Subcutaneous abdominal adipose tissue (tissue), 5 donors: ENCODE data around the gene RPUSD1.
"Not testable (repeated sequence)": the region's sequence is repeated elsewhere in the genome, so short reads cannot be mapped to it uniquely, and the experiment has no call there.

ENCODE experiments used
- H3K27ac ChIP-seq: one replicate; pipeline ENCODE4 v1.7.0; 2013; ENCODE audit warnings: low read depth, mild to moderate bottlenecking, inconsistent platforms, low read length, moderate library complexity
- H3K27me3 ChIP-seq, 5 donors: one replicate each; pipeline ENCODE4 v1.7.0; 2013; ENCODE audit warnings: low read length in 5 of 5, inconsistent platforms in 1 of 5; ENCODE audit not compliant: control insufficient read depth in 5 of 5, insufficient read depth in 4 of 5
- H3K36me3 ChIP-seq, 5 donors: one replicate each; pipeline ENCODE4 v1.7.0; 2013; ENCODE audit warnings: low read length in 5 of 5; ENCODE audit not compliant: control insufficient read depth in 5 of 5, insufficient read depth in 5 of 5
- H3K4me1 ChIP-seq, 5 donors: one replicate each; pipeline ENCODE4 v1.7.0; 2013; ENCODE audit warnings: low read length in 5 of 5, mild to moderate bottlenecking in 3 of 5, moderate library complexity in 1 of 5; ENCODE audit not compliant: control insufficient read depth in 5 of 5, insufficient read depth in 5 of 5
- H3K4me3 ChIP-seq, 5 donors: one replicate each; pipeline ENCODE4 v1.7.0; 2013; ENCODE audit warnings: low read length in 5 of 5, low read depth in 1 of 5
- H3K9ac ChIP-seq, 5 donors: one replicate each; pipeline ENCODE4 v1.7.0; 2013; ENCODE audit warnings: low read length in 5 of 5, mild to moderate bottlenecking in 4 of 5, moderate library complexity in 3 of 5
- H3K9me3 ChIP-seq, 5 donors: one replicate each; pipeline ENCODE4 v1.7.0; 2013; ENCODE audit warnings: low read length in 5 of 5; ENCODE audit not compliant: control insufficient read depth in 5 of 5
- donor health status: healthy.
- donor health status: healthy.
- donor health status: healthy.
- donor health status: healthy.
- donor health status: healthy.

RPUSD1 gene

GRCh38 chr16:820748-821147, 32.6 kb upstream of the RPUSD1 start:
- peaks cover 0 to 9% (median 5%) of the 10 kb centered on the region in 5 donors for H3K4me1 ChIP-seq
- no peak overlapping the region for H3K9ac ChIP-seq
- H3K36me3 ChIP-seq: no peaks in the 10 kb centered on the region
- H3K9me3 ChIP-seq: peaks cover 0 to 2% (median 0%) of the 10 kb centered on the region in 5 donors
- peaks cover 16 to 68% (median 56%) of the 10 kb centered on the region in 5 donors for H3K27me3 ChIP-seq
- no peak overlapping the region for H3K4me3 ChIP-seq
- H3K27ac ChIP-seq: no peak overlapping the region

GRCh38 chr16:820044-820408, 31.8 kb upstream of the RPUSD1 start:
- peaks cover 10 to 68% (median 53%) of the 10 kb centered on the region in 5 donors for H3K27me3 ChIP-seq
- not testable (repeated sequence) for H3K4me3 ChIP-seq, H3K36me3 ChIP-seq, H3K9me3 ChIP-seq, H3K9ac ChIP-seq, H3K4me1 ChIP-seq, H3K27ac ChIP-seq

- Histone ChIP-seq H3K27ac (no peak overlapping the region), H3K4me1 (no peaks in the 10 kb centered on the region), H3K36me3 (no peaks in the 10 kb centered on the region), H3K9me3 (peaks cover 0 to 2% (median 0%) of the 10 kb centered on the region in 5 donors), H3K27me3 (peaks cover 8 to 63% (median 55%) of the 10 kb centered on the region in 5 donors), H3K4me3 (no peak overlapping the region), H3K9ac (no peak overlapping the region)
Measured at GRCh38 chr16:819336-820043, 31.3 kb upstream of the RPUSD1 start.

- H3K27me3 ChIP-seq: peaks cover 15 to 64% (median 60%) of the 10 kb centered on the region in 5 donors
- no peak overlapping the region for H3K4me3 ChIP-seq
- peaks cover 0 to 2% (median 0%) of the 10 kb centered on the region in 5 donors for H3K9me3 ChIP-seq
- H3K4me1 ChIP-seq: peaks cover 0 to 5% (median 0%) of the 10 kb centered on the region in 5 donors
- H3K36me3 ChIP-seq: no peaks in the 10 kb centered on the region
- H3K27ac ChIP-seq: no peak overlapping the region
- no peak overlapping the region for H3K9ac ChIP-seq
Measured at GRCh38 chr16:818592-818991, 30.4 kb upstream of the RPUSD1 start.

- Histone ChIP-seq H3K27me3 (peaks cover 19 to 64% (median 60%) of the 10 kb centered on the region in 5 donors), H3K36me3 (no peaks in the 10 kb centered on the region), H3K27ac (no peak overlapping the region), H3K4me3 (no peak overlapping the region), H3K4me1 (peaks cover 0 to 9% (median 0%) of the 10 kb centered on the region in 5 donors), H3K9ac (no peak overlapping the region), H3K9me3 (peaks cover 0 to 2% (median 0%) of the 10 kb centered on the region in 5 donors)
Measured at GRCh38 chr16:818132-818531, 30.0 kb upstream of the RPUSD1 start.

GRCh38 chr16:817001-817906, 29.1 kb upstream of the RPUSD1 start:
- H3K36me3 ChIP-seq: no peaks in the 10 kb centered on the region
- H3K27me3 ChIP-seq: peaks cover 25 to 67% (median 56%) of the 10 kb centered on the region in 5 donors
- no peak overlapping the region for H3K27ac ChIP-seq
- H3K9ac ChIP-seq: no peak overlapping the region
- peaks cover 0 to 10% (median 0%) of the 10 kb centered on the region in 5 donors for H3K4me1 ChIP-seq
- peaks cover 0 to 3% (median 2%) of the 10 kb centered on the region in 5 donors for H3K9me3 ChIP-seq
- no peak overlapping the region for H3K4me3 ChIP-seq

- peaks cover 29 to 67% (median 57%) of the 10 kb centered on the region in 5 donors for H3K27me3 ChIP-seq
- H3K27ac ChIP-seq: no peak overlapping the region
- no peak overlapping the region for H3K9ac ChIP-seq
- peaks cover 0 to 10% (median 0%) of the 10 kb centered on the region in 5 donors for H3K4me1 ChIP-seq
- no peaks in the 10 kb centered on the region for H3K36me3 ChIP-seq
- H3K9me3 ChIP-seq: peaks cover 0 to 9% (median 4%) of the 10 kb centered on the region in 5 donors
- no peak overlapping the region for H3K4me3 ChIP-seq
Measured at GRCh38 chr16:815861-816260, 27.7 kb upstream of the RPUSD1 start.

GRCh38 chr16:814974-815373, 26.8 kb upstream of the RPUSD1 start:
- Histone ChIP-seq H3K4me3 (no peak overlapping the region), H3K36me3 (no peaks in the 10 kb centered on the region), H3K9ac (no peak overlapping the region), H3K4me1 (peaks cover 0 to 10% (median 0%) of the 10 kb centered on the region in 5 donors), H3K9me3 (peaks cover 0 to 9% (median 4%) of the 10 kb centered on the region in 5 donors), H3K27me3 (peaks cover 33 to 67% (median 61%) of the 10 kb centered on the region in 5 donors), H3K27ac (no peak overlapping the region)

GRCh38 chr16:813916-814412, 25.8 kb upstream of the RPUSD1 start:
- no peak overlapping the region for H3K9ac ChIP-seq
- peak overlapping the region in 1 of 5 donors; percentile 24 for H3K4me3 ChIP-seq
- H3K9me3 ChIP-seq: peaks cover 0 to 9% (median 4%) of the 10 kb centered on the region in 5 donors
- no peak overlapping the region for H3K27ac ChIP-seq
- H3K4me1 ChIP-seq: peaks cover 0 to 10% (median 0%) of the 10 kb centered on the region in 5 donors
- peaks cover 33 to 59% (median 50%) of the 10 kb centered on the region in 5 donors for H3K27me3 ChIP-seq
- no peaks in the 10 kb centered on the region for H3K36me3 ChIP-seq
